Naive thymus-derived CD4-positive, alpha-beta T cell (primary cell): ENCODE measurements around the gene NOBOX. TPM values are rescaled to one million over a fixed set of nuclear protein-coding genes. Genes with fewer than 3 reads are reported as not detected.

ENCODE experiments used
- ATAC-seq: fragments of 150-1000 bp; cut with Tn5 transposase; 2 replicates; pipeline ENCODE4 v1.10.0; 2021; ENCODE audit warnings: mild to moderate bottlenecking, moderate library complexity
- CTCF ChIA-PET: fragments of 350-600 bp; sonication (Branson Sonifier 250); formaldehyde crosslinking; loops from one replicate; lab custom pipeline; 2021; ENCODE audit warnings: antibody characterized with exemption; lab: Charles Lee
- POLR2A ChIA-PET: fragments of 350-600 bp; sonication (Branson Sonifier 250); formaldehyde crosslinking; loops from one replicate; lab custom pipeline; 2021; ENCODE audit warnings: antibody characterized with exemption, inconsistent platforms; lab: Charles Lee
- DNase-seq, 9 donors: peaks; one replicate each; pipeline versions ENCODE4 v3.0.0 to v3.0.0-alpha.2; 2020 to 2022; ENCODE audit warnings: mixed read lengths in 1 of 9
- H3K27ac ChIP-seq: one replicate; pipeline ENCODE4 v1.7.0; 2013; ENCODE audit warnings: mild to moderate bottlenecking, low read depth, low read length, moderate library complexity
- H3K27me3 ChIP-seq, 2 donors: one replicate each; pipeline ENCODE4 v1.7.0; 2013; ENCODE audit warnings: low read length in 2 of 2, mild to moderate bottlenecking in 2 of 2, moderate library complexity in 2 of 2; ENCODE audit not compliant: control insufficient read depth in 2 of 2, insufficient read depth in 2 of 2
- H3K36me3 ChIP-seq, 3 experiments: 1 replicate in 2 of 3; 2 replicates in 1 of 3; pipeline ENCODE4 v1.7.0; 2013; ENCODE audit warnings: low read length in 3 of 3, mild to moderate bottlenecking in 3 of 3, moderate library complexity in 1 of 3; ENCODE audit not compliant: insufficient read depth in 3 of 3, control insufficient read depth in 2 of 3
- H3K4me1 ChIP-seq, 2 donors: one replicate each; pipeline ENCODE4 v1.7.0; 2013; ENCODE audit warnings: low read length in 2 of 2, mild to moderate bottlenecking in 2 of 2, moderate library complexity in 1 of 2; ENCODE audit not compliant: control insufficient read depth in 2 of 2, insufficient read depth in 2 of 2
- H3K4me3 ChIP-seq: 2 replicates; pipeline ENCODE4 v1.7.0; 2013; ENCODE audit warnings: mild to moderate bottlenecking, low read length
- H3K9me3 ChIP-seq, 3 experiments: 1 replicate in 2 of 3; 2 replicates in 1 of 3; pipeline ENCODE4 v1.7.0; 2013; ENCODE audit warnings: low read length in 3 of 3; ENCODE audit not compliant: control insufficient read depth in 2 of 3
- H3K27ac Mint-ChIP-seq, 9 donors: one replicate each; pipeline ENCODE4 v1.8.0; 2020 to 2022; ENCODE audit warnings: mixed read lengths in 9 of 9, mild to moderate bottlenecking in 8 of 9, moderate library complexity in 5 of 9, inconsistent platforms in 2 of 9
- H3K27me3 Mint-ChIP-seq, 5 donors: one replicate each; pipeline ENCODE4 v1.8.0; 2021 to 2022; ENCODE audit warnings: mixed read lengths in 5 of 5, mild to moderate bottlenecking in 1 of 5
- H3K36me3 Mint-ChIP-seq, 5 donors: one replicate each; pipeline ENCODE4 v1.8.0; 2020 to 2022; ENCODE audit warnings: mixed read lengths in 5 of 5, mild to moderate bottlenecking in 3 of 5, inconsistent platforms in 1 of 5
- H3K4me1 Mint-ChIP-seq, 7 donors: one replicate each; pipeline ENCODE4 v1.8.0; 2020 to 2022; ENCODE audit warnings: mixed read lengths in 7 of 7, mild to moderate bottlenecking in 3 of 7, inconsistent platforms in 1 of 7
- H3K4me3 Mint-ChIP-seq, 10 donors: one replicate each; pipeline ENCODE4 v1.8.0; 2020 to 2022; ENCODE audit warnings: mild to moderate bottlenecking in 10 of 10, mixed read lengths in 10 of 10, moderate library complexity in 6 of 10, inconsistent platforms in 2 of 10
- H3K9me3 Mint-ChIP-seq, 11 donors: one replicate each; pipeline ENCODE4 v1.8.0; 2020 to 2022; ENCODE audit warnings: mixed read lengths in 11 of 11, mild to moderate bottlenecking in 4 of 11, inconsistent platforms in 1 of 11, moderate library complexity in 1 of 11
- intact Hi-C, 2 donors: fragments of 100-400 bp; cut with micrococcal nuclease; formaldehyde crosslinking; loops; one replicate each; pipeline ENCODE4 v1.15.1; 2023
- polyA plus RNA-seq, 2 donors: library from polyadenylated mRNA; unstranded; fragments of 300-500 nt; fragmentation: Illumina TruSeq; gene quantifications; one replicate each; pipeline ENCODE4 v1.2.3, GENCODE V29; 2021
- total RNA-seq, 6 experiments: library from RNA in 5 of 6; stranded (reverse) in 5 of 6; gene quantifications; 1 replicate in 5 of 6; 2 replicates in 1 of 6; pipeline ENCODE4 v1.2.3 and lab custom pipeline; 2021 to 2026

Gene NOBOX
- total and polyA plus RNA-seq, 7 experiments from 2014 or later = not detected

- peak overlapping the region in 1 of 10 donors; percentile 73 for H3K4me3 Mint-ChIP-seq
- DNase-seq = no peak
- no peak overlapping the region for H3K4me3 ChIP-seq
- no peaks in the 10 kb centered on the region for H3K9me3 ChIP-seq
- no peak for ATAC-seq
- H3K36me3 Mint-ChIP-seq = no peaks in the 10 kb centered on the region
- H3K27me3 Mint-ChIP-seq = peaks cover 0 to 5% (median 0%) of the 10 kb centered on the region in 5 donors
- H3K27ac Mint-ChIP-seq = no peak overlapping the region
- no peaks in the 10 kb centered on the region for H3K4me1 Mint-ChIP-seq
- intact Hi-C loops = loop anchor here in 1 of 2 donors (10.0 kb wide), 1 partner anchor 224 kb away; no protein-coding TSS in a partner anchor
- no peaks in the 10 kb centered on the region for H3K27me3 ChIP-seq
- no peaks in the 10 kb centered on the region for H3K36me3 ChIP-seq
- CTCF ChIA-PET = no interaction called here
- H3K4me1 ChIP-seq = no peaks in the 10 kb centered on the region
- H3K27ac ChIP-seq = no peak overlapping the region
- no peaks in the 10 kb centered on the region for H3K9me3 Mint-ChIP-seq
- POLR2A ChIA-PET = no interaction called here
Measured at GRCh38 chr7:144398911-144399310, 4.6 kb downstream of the NOBOX start.

- intact Hi-C loops = loop anchor here in 1 of 2 donors (10.0 kb wide), 1 partner anchor 223 kb away; no protein-coding TSS in a partner anchor
- Mint-ChIP-seq H3K9me3 (no peaks in the 10 kb centered on the region), H3K27me3 (peaks cover 0 to 5% (median 0%) of the 10 kb centered on the region in 5 donors), H3K36me3 (no peaks in the 10 kb centered on the region), H3K27ac (no peak overlapping the region), H3K4me3 (no peak overlapping the region), H3K4me1 (no peaks in the 10 kb centered on the region)
- H3K9me3 ChIP-seq = no peaks in the 10 kb centered on the region
- H3K36me3 ChIP-seq = no peaks in the 10 kb centered on the region
- DNase-seq (no peak), ATAC-seq (no peak)
- CTCF ChIA-PET = no interaction called here
- no peaks in the 10 kb centered on the region for H3K27me3 ChIP-seq
- H3K4me3 ChIP-seq = no peak overlapping the region
- POLR2A ChIA-PET = no interaction called here
- H3K4me1 ChIP-seq = no peaks in the 10 kb centered on the region
- H3K27ac ChIP-seq = no peak overlapping the region
Measured at GRCh38 chr7:144398291-144398690, 5.2 kb downstream of the NOBOX start.

- H3K27ac ChIP-seq = no peak overlapping the region
- intact Hi-C loops = loop anchor here in 1 of 2 donors (10.0 kb wide), 1 partner anchor 222 kb away; no protein-coding TSS in a partner anchor
- no peaks in the 10 kb centered on the region for H3K4me1 Mint-ChIP-seq
- POLR2A ChIA-PET = no interaction called here
- H3K27me3 ChIP-seq = no peaks in the 10 kb centered on the region
- H3K36me3 ChIP-seq = no peaks in the 10 kb centered on the region
- H3K9me3 Mint-ChIP-seq = no peaks in the 10 kb centered on the region
- H3K27ac Mint-ChIP-seq = no peak overlapping the region
- H3K27me3 Mint-ChIP-seq = peaks cover 0 to 5% (median 0%) of the 10 kb centered on the region in 5 donors
- no peak overlapping the region for H3K4me3 ChIP-seq
- H3K9me3 ChIP-seq = no peaks in the 10 kb centered on the region
- no peak for DNase-seq
- CTCF ChIA-PET = no interaction called here
- ATAC-seq = peak; percentile 13
- no peaks in the 10 kb centered on the region for H3K36me3 Mint-ChIP-seq
- no peaks in the 10 kb centered on the region for H3K4me1 ChIP-seq
- no peak overlapping the region for H3K4me3 Mint-ChIP-seq
Measured at GRCh38 chr7:144397086-144397485, 6.4 kb downstream of the NOBOX start.

DNA sequence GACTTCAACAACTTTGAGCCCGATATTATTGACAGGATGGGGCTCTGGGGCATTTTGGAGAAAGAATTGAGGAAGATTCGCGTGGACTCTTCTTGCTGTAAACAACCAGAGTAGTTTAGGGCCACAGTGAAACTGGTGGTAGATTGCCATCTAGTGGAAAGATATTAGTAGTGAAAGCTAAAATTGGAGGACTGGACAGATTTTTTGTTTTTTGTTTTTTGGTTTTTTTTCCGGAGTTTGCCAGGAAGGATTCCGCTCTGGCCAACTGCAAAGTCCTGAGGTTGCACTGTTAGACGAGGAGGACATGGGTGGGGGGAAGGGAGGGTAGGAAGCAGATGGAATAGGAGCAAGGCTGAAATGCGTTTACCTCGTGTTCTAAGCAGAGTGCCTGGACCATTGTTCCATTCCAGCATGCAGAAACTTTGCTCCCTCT lies 11.7 kb downstream of the NOBOX start:
- ATAC-seq (peak; percentile 82), DNase-seq (peak in 7 of 9 donors; percentile 35 to 66 (median 59))
- Histone ChIP-seq H3K9me3 (no peaks in the 10 kb centered on the region), H3K4me1 (no peaks in the 10 kb centered on the region), H3K36me3 (no peaks in the 10 kb centered on the region), H3K27me3 (no peaks in the 10 kb centered on the region), H3K27ac (no peak overlapping the region), H3K4me3 (no peak overlapping the region)
- peaks cover 0 to 11% (median 5%) of the 10 kb centered on the region in 7 donors for H3K4me1 Mint-ChIP-seq
- peak overlapping the region in 2 of 9 donors; percentile 1 to 4 for H3K27ac Mint-ChIP-seq
- H3K4me3 Mint-ChIP-seq = peak overlapping the region; percentile 1 to 80 (median 51)
- peaks cover 0 to 4% (median 0%) of the 10 kb centered on the region in 5 donors for H3K27me3 Mint-ChIP-seq
- ChIA-PET POLR2A (no interaction called here), CTCF (interaction anchor here (0.8 to 1.6 kb wide), 3 partner anchors 9 to 265 kb away, joined by 3 to 5 read pairs (median 4); no protein-coding TSS in a partner anchor)
- intact Hi-C loops = loop anchor here (1.0 to 10.0 kb wide), 4 partner anchors 45 to 217 kb away; no protein-coding TSS in a partner anchor
- no peaks in the 10 kb centered on the region for H3K9me3 Mint-ChIP-seq
- H3K36me3 Mint-ChIP-seq = peaks cover 0 to 4% (median 0%) of the 10 kb centered on the region in 5 donors

GRCh38 chr7:144391014-144391413 lies 12.5 kb downstream of the NOBOX start:
- Histone ChIP-seq H3K27me3 (no peaks in the 10 kb centered on the region), H3K27ac (no peak overlapping the region), H3K4me1 (no peaks in the 10 kb centered on the region), H3K36me3 (no peaks in the 10 kb centered on the region), H3K4me3 (no peak overlapping the region), H3K9me3 (no peaks in the 10 kb centered on the region)
- ATAC-seq = no peak
- Mint-ChIP-seq H3K27ac (no peak overlapping the region), H3K27me3 (peaks cover 0 to 4% (median 0%) of the 10 kb centered on the region in 5 donors), H3K36me3 (peaks cover 0 to 4% (median 0%) of the 10 kb centered on the region in 5 donors), H3K4me1 (peaks cover 0 to 11% (median 5%) of the 10 kb centered on the region in 7 donors), H3K9me3 (no peaks in the 10 kb centered on the region), H3K4me3 (peak overlapping the region in 1 of 10 donors; percentile 30)
- intact Hi-C loops = loop anchor here (1.0 to 10.0 kb wide), 4 partner anchors 46 to 216 kb away; no protein-coding TSS in a partner anchor
- no peak for DNase-seq
- POLR2A ChIA-PET = no interaction called here
- CTCF ChIA-PET = interaction anchor here (1.6 kb wide), 1 partner anchor 8 kb away, joined by 5 read pairs; no protein-coding TSS in a partner anchor

DNA sequence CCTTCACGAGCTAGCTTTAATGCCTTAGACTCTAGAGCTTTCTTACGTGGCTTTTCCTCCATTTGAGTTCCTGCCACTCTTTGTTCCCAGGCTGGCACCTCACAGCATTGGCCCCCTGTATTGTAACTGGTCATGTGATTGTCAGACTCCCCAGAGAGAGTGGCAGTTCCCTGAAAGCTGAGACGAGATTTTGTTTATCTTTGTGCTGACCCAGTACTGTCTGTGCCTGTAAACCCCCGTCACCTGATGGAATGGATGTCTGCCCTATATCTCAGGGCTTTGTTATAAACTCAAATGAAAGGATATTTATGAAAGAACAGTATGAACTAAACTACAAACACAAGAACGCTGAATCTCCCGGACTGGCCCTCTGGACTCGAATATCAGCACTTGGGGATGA lies 13.0 kb downstream of the NOBOX start:
- ATAC-seq = no peak

More for the DNA sequence above, 13.0 kb downstream of the NOBOX start:
- H3K4me3 ChIP-seq = no peak overlapping the region
- H3K9me3 ChIP-seq = no peaks in the 10 kb centered on the region
- ChIA-PET POLR2A (no interaction called here), CTCF (no interaction called here)
- peaks cover 0 to 4% (median 0%) of the 10 kb centered on the region in 5 donors for H3K36me3 Mint-ChIP-seq
- intact Hi-C loops = loop anchor here (5.0 to 10.0 kb wide), 3 partner anchors 58 to 216 kb away; no protein-coding TSS in a partner anchor
- no peak overlapping the region for H3K4me3 Mint-ChIP-seq
- H3K4me1 ChIP-seq = no peaks in the 10 kb centered on the region
- H3K27ac Mint-ChIP-seq = peak overlapping the region in 6 of 9 donors; percentile 7 to 64 (median 38)
- DNase-seq = no peak
- no peak overlapping the region for H3K27ac ChIP-seq
- no peaks in the 10 kb centered on the region for H3K9me3 Mint-ChIP-seq
- H3K27me3 ChIP-seq = no peaks in the 10 kb centered on the region
- H3K4me1 Mint-ChIP-seq = peaks cover 0 to 11% (median 5%) of the 10 kb centered on the region in 7 donors
- H3K27me3 Mint-ChIP-seq = peaks cover 0 to 3% (median 0%) of the 10 kb centered on the region in 5 donors
- no peaks in the 10 kb centered on the region for H3K36me3 ChIP-seq
